PC-9 (cell line): ENCODE data around the gene SLC9A3. TPM values are rescaled to one million over a fixed set of nuclear protein-coding genes. Genes with fewer than 3 reads are reported as not detected.

Experiments used
- BruUV-seq: library from RNA; stranded (reverse); fragments of 400-500 nt; replicated peaks from 2 replicates; lab custom pipeline; 2021; lab: Mats Ljungman, UMichigan
- CTCF ChIA-PET: fragments of 300-600 bp; sonication (Branson Sonifier 250); formaldehyde crosslinking; loops from one replicate; lab custom pipeline; 2022; ENCODE audit warnings: antibody characterized with exemption; lab: Charles Lee
- POLR2A ChIA-PET: fragments of 300-600 bp; sonication (Branson Sonifier 250); formaldehyde crosslinking; loops from one replicate; lab custom pipeline; 2022; ENCODE audit warnings: antibody characterized with exemption; ENCODE audit not compliant: unreplicated experiment; lab: Charles Lee
- DNase-seq, 2 experiments: peaks; one replicate each; pipeline versions ENCODE4 v3.0.0 to v3.0.0-alpha.2; 2015 to 2022; ENCODE audit warnings: mixed read lengths in 1 of 2
- H2AFZ ChIP-seq: fragments of 200-600 bp; sonication (generic); 2 replicates; pipeline ENCODE4 v1.8.1; 2017; ENCODE audit warnings: antibody characterized with exemption
- H3F3A ChIP-seq: fragments of 200-600 bp; sonication (generic); 2 replicates; pipeline ENCODE4 v1.8.1; 2017; ENCODE audit warnings: antibody characterized with exemption, mild to moderate bottlenecking, low read depth; ENCODE audit not compliant: insufficient read depth
- H3K27ac ChIP-seq: fragments of 200-600 bp; sonication (generic); 2 replicates; pipeline ENCODE4 v1.6.1; 2016; ENCODE audit warnings: mixed run types
- H3K27me3 ChIP-seq: fragments of 200-600 bp; sonication (generic); 2 replicates; pipeline ENCODE4 v1.6.1; 2016; ENCODE audit warnings: low read depth, mixed run types; ENCODE audit not compliant: insufficient read depth
- H3K36me3 ChIP-seq: fragments of 200-600 bp; sonication (generic); 2 replicates; pipeline ENCODE4 v1.6.1; 2016; ENCODE audit warnings: low read depth, mixed run types
- H3K4me1 ChIP-seq: fragments of 200-600 bp; sonication (generic); replicated peaks from 2 replicates; pipeline ENCODE4 v1.6.1; 2016; ENCODE audit warnings: mixed run types; ENCODE audit not compliant: insufficient read depth
- H3K4me2 ChIP-seq: fragments of 200-600 bp; sonication (generic); 2 replicates; pipeline ENCODE4 v1.6.1; 2017; ENCODE audit warnings: mixed run types
- H3K4me3 ChIP-seq: fragments of 200-600 bp; sonication (generic); 2 replicates; pipeline ENCODE4 v1.6.1; 2016; ENCODE audit warnings: mixed run types
- H3K79me2 ChIP-seq: fragments of 200-600 bp; sonication (generic); 2 replicates; pipeline ENCODE4 v1.6.1; 2017; ENCODE audit warnings: low read depth, mixed run types
- H3K9me2 ChIP-seq: fragments of 200-600 bp; sonication (generic); 2 replicates; pipeline ENCODE4 v1.8.1; 2017; ENCODE audit warnings: mild to moderate bottlenecking; ENCODE audit not compliant: insufficient read depth
- H3K9me3 ChIP-seq: fragments of 200-600 bp; sonication (generic); 2 replicates; pipeline ENCODE4 v1.8.1; 2016; ENCODE audit warnings: low read depth; ENCODE audit not compliant: insufficient read depth
- H4K20me1 ChIP-seq: fragments of 200-600 bp; sonication (generic); 2 replicates; pipeline ENCODE4 v1.8.1; 2017; ENCODE audit not compliant: insufficient read depth
- EZH2 ChIP-seq: fragments of 200-600 bp; sonication (generic); IDR thresholded peaks from 2 replicates; pipeline ENCODE4 v1.8.0; 2017; ENCODE audit warnings: antibody characterized with exemption, low read depth
- intact Hi-C: fragments of 100-400 bp; cut with micrococcal nuclease; formaldehyde crosslinking; loops from one replicate; pipeline ENCODE4 v1.10.0; 2022; ENCODE audit not compliant: unreplicated experiment
- total RNA-seq: library from RNA; stranded (reverse); gene quantifications from 2 replicates; pipeline ENCODE4 v1.2.3, GENCODE V29; 2021
- TF ChIP-seq, protein P1 (sequence below): fragments of 200-600 bp; sonication (generic); conservative IDR thresholded peaks from 2 replicates; pipeline ENCODE4 v1.6.1; 2017; ENCODE audit warnings: mixed run types, antibody characterized with exemption, mild to moderate bottlenecking, moderate library complexity

SLC9A3 gene
- total RNA-seq, 1 experiment from 2014 or later = 5.6 TPM

DNA sequence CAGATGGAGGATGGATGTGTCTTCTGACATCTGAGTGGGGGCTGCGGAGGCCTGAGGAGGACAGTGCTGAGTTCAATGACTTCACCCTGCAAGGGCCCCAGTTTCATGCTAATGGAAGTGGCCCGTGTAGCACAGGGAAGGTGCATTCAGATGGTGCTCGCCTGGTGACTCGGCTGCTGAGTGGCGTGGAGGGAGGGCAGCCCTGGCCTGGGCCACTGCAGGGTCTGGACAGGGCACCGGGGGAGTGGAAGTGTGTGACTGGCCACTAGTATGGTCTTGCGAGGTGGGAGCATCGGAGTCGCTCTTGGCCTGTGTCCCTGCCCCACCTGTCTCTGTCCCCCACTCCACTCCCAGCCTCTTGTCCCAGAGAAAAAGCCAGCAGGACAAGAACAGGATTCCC, 1.7 kb upstream of the SLC9A3 start:
- H3K4me2 ChIP-seq = no peak overlapping the region
- H3F3A ChIP-seq = no peaks in the 10 kb centered on the region
- H2AFZ ChIP-seq = no peak overlapping the region
- H3K4me1 ChIP-seq = no peaks in the 10 kb centered on the region
- H3K27me3 ChIP-seq = peaks cover 83% of the 10 kb centered on the region
- H3K79me2 ChIP-seq = no peaks in the 10 kb centered on the region
- H3K9me3 ChIP-seq = no peaks in the 10 kb centered on the region
- no peaks in the 10 kb centered on the region for H3K36me3 ChIP-seq
- POLR2A ChIA-PET = no interaction called here
- H3K9me2 ChIP-seq = no peaks in the 10 kb centered on the region
- H3K4me3 ChIP-seq = no peak overlapping the region
- no peak for DNase-seq
- BruUV-seq = no TSS peak
- no peaks in the 10 kb centered on the region; the same call in 1 of the 2 replicates for H4K20me1 ChIP-seq
- no peak overlapping the region for H3K27ac ChIP-seq
- TF ChIP-seq, protein P1, sequence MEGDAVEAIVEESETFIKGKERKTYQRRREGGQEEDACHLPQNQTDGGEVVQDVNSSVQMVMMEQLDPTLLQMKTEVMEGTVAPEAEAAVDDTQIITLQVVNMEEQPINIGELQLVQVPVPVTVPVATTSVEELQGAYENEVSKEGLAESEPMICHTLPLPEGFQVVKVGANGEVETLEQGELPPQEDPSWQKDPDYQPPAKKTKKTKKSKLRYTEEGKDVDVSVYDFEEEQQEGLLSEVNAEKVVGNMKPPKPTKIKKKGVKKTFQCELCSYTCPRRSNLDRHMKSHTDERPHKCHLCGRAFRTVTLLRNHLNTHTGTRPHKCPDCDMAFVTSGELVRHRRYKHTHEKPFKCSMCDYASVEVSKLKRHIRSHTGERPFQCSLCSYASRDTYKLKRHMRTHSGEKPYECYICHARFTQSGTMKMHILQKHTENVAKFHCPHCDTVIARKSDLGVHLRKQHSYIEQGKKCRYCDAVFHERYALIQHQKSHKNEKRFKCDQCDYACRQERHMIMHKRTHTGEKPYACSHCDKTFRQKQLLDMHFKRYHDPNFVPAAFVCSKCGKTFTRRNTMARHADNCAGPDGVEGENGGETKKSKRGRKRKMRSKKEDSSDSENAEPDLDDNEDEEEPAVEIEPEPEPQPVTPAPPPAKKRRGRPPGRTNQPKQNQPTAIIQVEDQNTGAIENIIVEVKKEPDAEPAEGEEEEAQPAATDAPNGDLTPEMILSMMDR = no peak
- TF ChIP-seq EZH2 = no peak
- CTCF ChIA-PET = no interaction called here
- intact Hi-C loops = no loop called here

- Histone ChIP-seq H3K9me2 (no peaks in the 10 kb centered on the region), H3K9me3 (no peaks in the 10 kb centered on the region), H3K79me2 (no peaks in the 10 kb centered on the region), H2AFZ (no peak overlapping the region), H3K4me2 (no peak overlapping the region), H3K27me3 (peaks cover 83% of the 10 kb centered on the region), H3K4me1 (no peaks in the 10 kb centered on the region), H3K36me3 (no peaks in the 10 kb centered on the region), H3F3A (no peaks in the 10 kb centered on the region), H3K4me3 (no peak overlapping the region), H4K20me1 (no peaks in the 10 kb centered on the region; the same call in 1 of the 2 replicates), H3K27ac (no peak overlapping the region)
- intact Hi-C loops = no loop called here
- TF ChIP-seq, protein P1 = no peak
- no peak for TF ChIP-seq EZH2
- CTCF ChIA-PET = no interaction called here
- POLR2A ChIA-PET = no interaction called here
- BruUV-seq = no TSS peak
- no peak for DNase-seq
Measured at GRCh38 chr5:524973-525761, 918 bp upstream of the SLC9A3 start.

GRCh38 chr5:523441-524222, 617 bp downstream of the SLC9A3 start:
- intact Hi-C loops = no loop called here
- no peak for DNase-seq
- Histone ChIP-seq H3K9me2 (no peaks in the 10 kb centered on the region), H3K4me2 (no peak overlapping the region), H3K79me2 (no peaks in the 10 kb centered on the region), H3K4me3 (no peak overlapping the region), H3K27me3 (peaks cover 84% of the 10 kb centered on the region), H3K4me1 (no peaks in the 10 kb centered on the region), H4K20me1 (no peaks in the 10 kb centered on the region; the same call in 1 of the 2 replicates), H3F3A (no peaks in the 10 kb centered on the region), H2AFZ (no peak overlapping the region), H3K36me3 (no peaks in the 10 kb centered on the region), H3K27ac (no peak overlapping the region), H3K9me3 (no peaks in the 10 kb centered on the region)
- no TSS peak for BruUV-seq
- no peak for TF ChIP-seq EZH2
- TF ChIP-seq, protein P1 = no peak
- ChIA-PET POLR2A (interaction anchor here (0.7 kb wide), 1 partner anchor 9 kb away, joined by 3 read pairs; no protein-coding TSS in a partner anchor), CTCF (interaction anchor here (0.7 to 1.0 kb wide), 2 partner anchors 15 to 78 kb away, joined by 13 read pairs; no protein-coding TSS in a partner anchor)
